ENCODE data around the gene AOAH. TPM values are rescaled to one million over a fixed set of nuclear protein-coding genes. Genes with fewer than 3 reads are reported as not detected.

AOAH gene
- total RNA-seq, 1 experiment from 2014 or later = 0.39 TPM

GRCh38 chr7:36526863-36527548, 197.3 kb downstream of the AOAH start:
- H3K27ac ChIP-seq (ENCODE audit: insufficient read length, low read depth, low read length) = no peak overlapping the region
- no peak overlapping the region for H2AFZ ChIP-seq (ENCODE audit: low read length)
- H3K27ac Mint-ChIP-seq = no peak overlapping the region

More at GRCh38 chr7:36526863-36527548, 197.3 kb downstream of the AOAH start:
- no peaks in the 10 kb centered on the region for H3K79me2 ChIP-seq (ENCODE audit: insufficient read depth, low read length)
- no peak overlapping the region for H4K8ac ChIP-seq (replicated peaks; ENCODE audit: insufficient read length, low read depth, low read length)
- no peak overlapping the region for H2BK5ac ChIP-seq (ENCODE audit: insufficient read length, low read length)
- no peak overlapping the region for H2BK15ac ChIP-seq (ENCODE audit: low read depth, low read length)
- no peak overlapping the region for H4K91ac ChIP-seq (ENCODE audit: insufficient read length, low read depth, low read length)
- no peak overlapping the region for H3K4ac ChIP-seq (ENCODE audit: low read depth, low read length)
- no peak overlapping the region for H3K18ac ChIP-seq (ENCODE audit: insufficient read length, low read depth, low read length)
- WGBS (ENCODE audit: extremely low coverage, insufficient read length, low lambda C conversion rate) = no CpG with 5 or more reads among the region's 3 CpGs
- no peak overlapping the region for H3K14ac ChIP-seq (ENCODE audit: insufficient read depth, low read length)
- no peak overlapping the region for H4K5ac ChIP-seq (ENCODE audit: insufficient read length, low read depth, low read length)
- no peak overlapping the region for H2BK20ac ChIP-seq (ENCODE audit: low read depth, low read length, poor library complexity, severe bottlenecking)
- H3K23me2 ChIP-seq (ENCODE audit: insufficient read length, low read depth, low read length, poor library complexity, severe bottlenecking) = no peaks in the 10 kb centered on the region
- no peak overlapping the region for H3K9ac ChIP-seq (ENCODE audit: extremely low read depth, insufficient read length, low read length)
- no peaks in the 10 kb centered on the region for H3K27me3 Mint-ChIP-seq (ENCODE audit: low read depth)
- no peaks in the 10 kb centered on the region for H3K27me3 ChIP-seq (ENCODE audit: insufficient read depth, low read length)
- no peak for TF ChIP-seq CTCF (conservative IDR thresholded peaks at IDR 0.05)
- H4K20me1 ChIP-seq (ENCODE audit: control insufficient read depth, insufficient read depth, insufficient read length) = no peaks in the 10 kb centered on the region
- no peaks in the 10 kb centered on the region; a peak in 2 of 4 replicates for H3K4me1 Mint-ChIP-seq
- H3K4me1 ChIP-seq (ENCODE audit: insufficient read depth, low read length) = peaks cover 4% of the 10 kb centered on the region; the same call in 1 of the 2 replicates
- no peak overlapping the region for H2BK12ac ChIP-seq (ENCODE audit: insufficient read length, low read depth, low read length)
- H3K4me3 Mint-ChIP-seq = no peak overlapping the region
- H2BK120ac ChIP-seq (ENCODE audit: low read depth, low read length, poor library complexity, severe bottlenecking) = no peak overlapping the region
- no peak overlapping the region for H3T11ph ChIP-seq (ENCODE audit: low read length)
- no peaks in the 10 kb centered on the region for H3K9me3 ChIP-seq (ENCODE audit: control insufficient read depth, low read depth, low read length)
- no peak overlapping the region for H3K56ac ChIP-seq (ENCODE audit: insufficient read length, low read depth, low read length)
- no peak overlapping the region for H3K23ac ChIP-seq (ENCODE audit: insufficient read length, low read depth, low read length)
- no peak overlapping the region for H3K4me2 ChIP-seq (ENCODE audit: insufficient read depth, insufficient read length, low read length)
- H3K9me3 Mint-ChIP-seq = no peaks in the 10 kb centered on the region
- H2AK5ac ChIP-seq (ENCODE audit: insufficient read length, low read length) = no peak overlapping the region
- H3K79me1 ChIP-seq (ENCODE audit: insufficient read depth, low read depth, low read length, poor library complexity, severe bottlenecking) = no peaks in the 10 kb centered on the region
- no peaks in the 10 kb centered on the region for H3K36me3 Mint-ChIP-seq (ENCODE audit: insufficient read depth in 1 of 3, low read depth in 3 of 3)
- DNase-seq = no peak

All from H9 (cell line).